ENCODE data around the gene CNPY1. TPM values are rescaled to one million over a fixed set of nuclear protein-coding genes. Genes with fewer than 3 reads are reported as not detected.

CNPY1 gene
- total and polyA plus RNA-seq, 8 donors = 0.18 TPM; not detected in 7

GRCh38 chr7:155568842-155569494, 22.6 kb upstream of the CNPY1 start:
- Histone ChIP-seq H3K27ac (no peak overlapping the region), H3K27me3 (peaks cover 0 to 23% (median 0%) of the 10 kb centered on the region in 3 donors), H3K36me3 (no peaks in the 10 kb centered on the region), H3K4me3 (no peak overlapping the region), H3K4me1 (no peaks in the 10 kb centered on the region), H3K9me3 (no peaks in the 10 kb centered on the region)
- intact Hi-C loops (cut with DNase I; ENCODE audit: low total_unique reads) = no loop called here
- WGBS, 5 donors = 78 to 89% (median 85%) methylated on average over 10 of the region's 10 CpGs
- TF ChIP-seq POLR2A (IDR thresholded peaks at IDR 0.05) (no peak), POLR2AphosphoS5 (IDR thresholded peaks at IDR 0.05) (no peak), EP300 (IDR thresholded peaks at IDR 0.05) (no peak), CTCF (IDR thresholded peaks at IDR 0.05) (no peak)
- no peak for DNase-seq

GRCh38 chr7:155568333-155568660, 21.9 kb upstream of the CNPY1 start:
- Histone ChIP-seq H3K27ac (no peak overlapping the region), H3K9me3 (no peaks in the 10 kb centered on the region), H3K27me3 (peaks cover 0 to 23% (median 0%) of the 10 kb centered on the region in 3 donors), H3K4me3 (no peak overlapping the region), H3K36me3 (no peaks in the 10 kb centered on the region), H3K4me1 (no peaks in the 10 kb centered on the region)
- intact Hi-C loops (cut with DNase I; ENCODE audit: low total_unique reads) = no loop called here
- TF ChIP-seq EP300 (IDR thresholded peaks at IDR 0.05) = no peak
- TF ChIP-seq POLR2AphosphoS5 (IDR thresholded peaks at IDR 0.05) = no peak
- TF ChIP-seq POLR2A (IDR thresholded peaks at IDR 0.05) = no peak
- no peak for TF ChIP-seq CTCF (IDR thresholded peaks at IDR 0.05)
- no peak for DNase-seq
- WGBS, 5 donors = 74 to 79% (median 76%) methylated on average over 5 of the region's 5 CpGs

GRCh38 chr7:155567646-155568332, 21.4 kb upstream of the CNPY1 start:
- no peak for DNase-seq

More at GRCh38 chr7:155567646-155568332, 21.4 kb upstream of the CNPY1 start:
- Histone ChIP-seq H3K4me3 (no peak overlapping the region), H3K36me3 (no peaks in the 10 kb centered on the region), H3K9me3 (no peaks in the 10 kb centered on the region), H3K4me1 (no peaks in the 10 kb centered on the region), H3K27me3 (peaks cover 0 to 19% (median 0%) of the 10 kb centered on the region in 3 donors), H3K27ac (no peak overlapping the region)
- TF ChIP-seq POLR2AphosphoS5 (IDR thresholded peaks at IDR 0.05) (no peak), EP300 (IDR thresholded peaks at IDR 0.05) (no peak), CTCF (IDR thresholded peaks at IDR 0.05) (no peak), POLR2A (IDR thresholded peaks at IDR 0.05) (no peak)
- intact Hi-C loops (cut with DNase I; ENCODE audit: low total_unique reads) = no loop called here
- WGBS, 5 donors = 69 to 84% (median 78%) methylated on average over 18 of the region's 18 CpGs

All from stomach (tissue), 9 donors.